HepG2 (cell line): ENCODE data around the gene MSANTD1. TPM values are rescaled to one million over a fixed set of nuclear protein-coding genes. Genes with fewer than 3 reads are reported as not detected.

Experiments
- CBFB ChIP-seq: sonication (generic); formaldehyde crosslinking; IDR thresholded peaks from 2 replicates; pipeline ENCODE4 v1.4.0; 2020; ENCODE audit warnings: missing genetic modification reagents
- EZH2 ChIP-seq: conservative IDR thresholded peaks from 2 replicates; pipeline ENCODE4 v1.6.1; 2012; ENCODE audit warnings: mild to moderate bottlenecking, low read depth, low read length, moderate library complexity
- GATA4 ChIP-seq: sonication (generic); IDR thresholded peaks from 2 replicates; pipeline ENCODE4 v1.6.1; 2016; ENCODE audit warnings: antibody characterized with exemption, low read depth, borderline replicate concordance
- HDAC2 ChIP-seq: sonication (generic); formaldehyde crosslinking; IDR thresholded peaks from 2 replicates; pipeline ENCODE4 v1.4.0; 2020; ENCODE audit warnings: missing genetic modification reagents
- IRF2 ChIP-seq: IDR thresholded peaks from 2 replicates; pipeline ENCODE4 v1.6.1; 2018; ENCODE audit warnings: missing genetic modification reagents, missing compliant biosample characterization
- LCORL ChIP-seq, 2 experiments: fragments of 450-650 bp in 1 of 2; sonication (generic) in 1 of 2; formaldehyde crosslinking in 1 of 2; IDR thresholded peaks; 2 replicates each; pipeline versions ENCODE4 v1.5.0 to v1.6.1; 2017 to 2020; ENCODE audit warnings: antibody characterized with exemption in 1 of 2, missing genetic modification reagents in 1 of 2
- SMAD1 ChIP-seq: sonication (generic); formaldehyde crosslinking; IDR thresholded peaks from 2 replicates; pipeline ENCODE4 v1.4.0; 2020; ENCODE audit warnings: missing genetic modification reagents, low read depth, mild to moderate bottlenecking, borderline replicate concordance
- TGIF2 ChIP-seq: IDR thresholded peaks from 2 replicates; pipeline ENCODE4 v1.6.1; 2016; ENCODE audit warnings: control low read depth, missing compliant biosample characterization
- ZBTB7A ChIP-seq: sonication (generic); formaldehyde crosslinking; IDR thresholded peaks from 2 replicates; pipeline ENCODE4 v1.8.0; 2022; ENCODE audit warnings: mild to moderate bottlenecking, missing genetic modification reagents
- ZFY ChIP-seq: sonication (generic); formaldehyde crosslinking; IDR thresholded peaks from 2 replicates; pipeline ENCODE4 v1.4.0; 2020; ENCODE audit warnings: missing genetic modification reagents
- ZNF253 ChIP-seq: sonication (generic); formaldehyde crosslinking; IDR thresholded peaks from 2 replicates; pipeline ENCODE4 v1.8.0; 2022; ENCODE audit warnings: mild to moderate bottlenecking, missing genetic modification reagents, borderline replicate concordance
- ZNF263 ChIP-seq: sonication (generic); formaldehyde crosslinking; IDR thresholded peaks from 2 replicates; pipeline ENCODE4 v1.4.0; 2020; ENCODE audit warnings: missing genetic modification reagents
- polyA plus RNA-seq, 8 experiments: library from polyadenylated mRNA; depleted of rRNA in 3 of 8; stranded (reverse) in 7 of 8; unstranded in 1 of 8; fragments of >200 nt; fragmentation: Illumina TruSeq in 4 of 8; extraction: Trizol in 4 of 8; gene quantifications; 2 replicates each; pipeline versions ENCODE4 v1.2.1 to v1.2.3, GENCODE V29; 2011 to 2016; ENCODE audit warnings: low read depth in 4 of 8, missing spikeins in 1 of 8, mixed read lengths in 1 of 8; ENCODE audit not compliant: insufficient read depth in 1 of 8
- total RNA-seq, 5 experiments: library from RNA; depleted of rRNA; stranded (reverse); fragments of >200 nt; fragmentation: Illumina TruSeq; extraction: Trizol; gene quantifications; 2 replicates each; pipeline ENCODE4 v1.2.3, GENCODE V29; 2016; ENCODE audit warnings: low read depth in 1 of 5
- TF ChIP-seq, protein P1 (sequence below): sonication (generic); formaldehyde crosslinking; IDR thresholded peaks from 2 replicates; pipeline ENCODE4 v1.4.0; 2020; ENCODE audit warnings: mild to moderate bottlenecking, missing genetic modification reagents
- TF ChIP-seq, protein P2 (sequence below): sonication (generic); formaldehyde crosslinking; IDR thresholded peaks from 2 replicates; pipeline ENCODE4 v1.4.0; 2020; ENCODE audit warnings: missing genetic modification reagents
- TF ChIP-seq, protein P3 (sequence below): sonication (generic); formaldehyde crosslinking; IDR thresholded peaks from 2 replicates; pipeline ENCODE4 v1.5.0; 2020; ENCODE audit warnings: missing genetic modification reagents, mild to moderate bottlenecking, borderline replicate concordance
- TF ChIP-seq, protein P4 (sequence below): sonication (generic); formaldehyde crosslinking; IDR thresholded peaks from 2 replicates; pipeline ENCODE4 v1.4.0; 2020; ENCODE audit warnings: mild to moderate bottlenecking, missing genetic modification reagents, borderline replicate concordance
- TF ChIP-seq, protein P5 (sequence below): IDR thresholded peaks from 2 replicates; pipeline ENCODE4 v1.6.1; 2016

MSANTD1 gene
- total and polyA plus RNA-seq, 2 of the 13 experiments (the other 11 are each of a cell fraction or from before 2014, with no cell fraction given), result 0.22 to 0.40 TPM

DNA sequence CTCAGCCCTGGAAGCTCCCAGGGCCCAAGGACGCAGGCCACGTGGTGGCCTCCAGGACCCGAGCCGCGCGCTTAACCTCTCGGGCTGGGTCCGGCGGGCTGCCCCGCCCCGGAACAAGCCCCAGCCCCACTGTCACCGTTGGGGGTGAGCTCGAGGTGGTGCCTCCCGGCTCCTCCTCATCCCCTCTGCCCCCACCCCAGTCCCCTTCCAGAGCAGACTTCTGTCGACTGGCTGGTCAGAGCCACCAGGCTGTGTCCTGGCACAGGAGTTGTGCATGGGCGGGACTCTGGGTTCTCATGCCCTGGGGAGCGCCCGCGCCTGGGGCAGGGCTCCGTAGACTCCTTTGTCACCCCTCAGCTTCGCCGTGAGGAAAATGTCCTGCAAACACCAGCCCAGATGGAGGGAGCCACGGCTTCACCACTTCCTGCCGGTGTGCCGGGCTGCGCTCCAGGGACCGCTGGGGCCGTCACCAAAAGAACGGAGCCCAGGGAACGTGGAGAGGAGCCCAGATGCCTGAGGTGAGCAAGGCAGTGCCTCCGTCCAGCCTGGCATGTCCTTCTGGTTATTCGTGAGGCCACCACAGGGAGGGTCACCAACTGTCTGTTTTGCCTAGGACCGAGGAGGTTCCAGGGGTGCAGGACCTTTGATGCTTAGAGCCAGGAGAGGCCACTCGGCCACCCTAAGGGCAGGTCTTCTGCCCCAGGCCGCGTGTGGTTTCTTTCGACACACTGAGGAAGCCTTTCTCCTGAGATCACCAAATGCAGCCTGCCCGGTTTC is 36.8 kb downstream of the MSANTD1 start (continued):
- TF ChIP-seq ZBTB7A (CRISPR knock-in tag) (peak; percentile 74; the same call in 1 of the 2 replicates), GATA4 (0 out of 2 replicates have a peak, but pooled peaks have one; percentile 42), IRF2 (CRISPR knock-in tag) (peak; percentile 60; the same call in 1 of the 2 replicates), SMAD1 (0 out of 2 replicates have a peak, but pooled peaks have one; percentile 38), HDAC2 (peak; percentile 48), ZFY (CRISPR knock-in tag) (peak; percentile 75), ZNF263 (peak; percentile 58; the same call in 1 of the 2 replicates), CBFB (CRISPR knock-in tag) (peak; percentile 12; the same call in 1 of the 2 replicates), LCORL (IDR thresholded peaks at IDR 0.05) (no peak), LCORL (CRISPR knock-in tag; IDR thresholded peaks at IDR 0.05) (peak; percentile 65; the same call in 1 of the 2 replicates), TGIF2 (CRISPR knock-in tag) (0 out of 2 replicates have a peak, but pooled peaks have one; percentile 19), ZNF253 (CRISPR knock-in tag) (0 out of 2 replicates have a peak, but pooled peaks have one; percentile 65), EZH2 (no peak)
- TF ChIP-seq, protein P1, sequence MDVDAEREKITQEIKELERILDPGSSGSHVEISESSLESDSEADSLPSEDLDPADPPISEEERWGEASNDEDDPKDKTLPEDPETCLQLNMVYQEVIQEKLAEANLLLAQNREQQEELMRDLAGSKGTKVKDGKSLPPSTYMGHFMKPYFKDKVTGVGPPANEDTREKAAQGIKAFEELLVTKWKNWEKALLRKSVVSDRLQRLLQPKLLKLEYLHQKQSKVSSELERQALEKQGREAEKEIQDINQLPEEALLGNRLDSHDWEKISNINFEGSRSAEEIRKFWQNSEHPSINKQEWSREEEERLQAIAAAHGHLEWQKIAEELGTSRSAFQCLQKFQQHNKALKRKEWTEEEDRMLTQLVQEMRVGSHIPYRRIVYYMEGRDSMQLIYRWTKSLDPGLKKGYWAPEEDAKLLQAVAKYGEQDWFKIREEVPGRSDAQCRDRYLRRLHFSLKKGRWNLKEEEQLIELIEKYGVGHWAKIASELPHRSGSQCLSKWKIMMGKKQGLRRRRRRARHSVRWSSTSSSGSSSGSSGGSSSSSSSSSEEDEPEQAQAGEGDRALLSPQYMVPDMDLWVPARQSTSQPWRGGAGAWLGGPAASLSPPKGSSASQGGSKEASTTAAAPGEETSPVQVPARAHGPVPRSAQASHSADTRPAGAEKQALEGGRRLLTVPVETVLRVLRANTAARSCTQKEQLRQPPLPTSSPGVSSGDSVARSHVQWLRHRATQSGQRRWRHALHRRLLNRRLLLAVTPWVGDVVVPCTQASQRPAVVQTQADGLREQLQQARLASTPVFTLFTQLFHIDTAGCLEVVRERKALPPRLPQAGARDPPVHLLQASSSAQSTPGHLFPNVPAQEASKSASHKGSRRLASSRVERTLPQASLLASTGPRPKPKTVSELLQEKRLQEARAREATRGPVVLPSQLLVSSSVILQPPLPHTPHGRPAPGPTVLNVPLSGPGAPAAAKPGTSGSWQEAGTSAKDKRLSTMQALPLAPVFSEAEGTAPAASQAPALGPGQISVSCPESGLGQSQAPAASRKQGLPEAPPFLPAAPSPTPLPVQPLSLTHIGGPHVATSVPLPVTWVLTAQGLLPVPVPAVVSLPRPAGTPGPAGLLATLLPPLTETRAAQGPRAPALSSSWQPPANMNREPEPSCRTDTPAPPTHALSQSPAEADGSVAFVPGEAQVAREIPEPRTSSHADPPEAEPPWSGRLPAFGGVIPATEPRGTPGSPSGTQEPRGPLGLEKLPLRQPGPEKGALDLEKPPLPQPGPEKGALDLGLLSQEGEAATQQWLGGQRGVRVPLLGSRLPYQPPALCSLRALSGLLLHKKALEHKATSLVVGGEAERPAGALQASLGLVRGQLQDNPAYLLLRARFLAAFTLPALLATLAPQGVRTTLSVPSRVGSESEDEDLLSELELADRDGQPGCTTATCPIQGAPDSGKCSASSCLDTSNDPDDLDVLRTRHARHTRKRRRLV (CRISPR knock-in tag), result no peak
- TF ChIP-seq, protein P2, sequence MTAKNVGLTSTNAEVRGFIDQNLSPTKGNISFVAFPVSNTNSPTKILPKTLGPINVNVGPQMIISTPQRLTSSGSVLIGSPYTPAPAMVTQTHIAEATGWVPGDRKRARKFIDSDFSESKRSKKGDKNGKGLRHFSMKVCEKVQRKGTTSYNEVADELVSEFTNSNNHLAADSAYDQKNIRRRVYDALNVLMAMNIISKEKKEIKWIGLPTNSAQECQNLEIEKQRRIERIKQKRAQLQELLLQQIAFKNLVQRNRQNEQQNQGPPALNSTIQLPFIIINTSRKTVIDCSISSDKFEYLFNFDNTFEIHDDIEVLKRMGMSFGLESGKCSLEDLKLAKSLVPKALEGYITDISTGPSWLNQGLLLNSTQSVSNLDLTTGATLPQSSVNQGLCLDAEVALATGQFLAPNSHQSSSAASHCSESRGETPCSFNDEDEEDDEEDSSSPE, result peak; percentile 90
- TF ChIP-seq, protein P3, sequence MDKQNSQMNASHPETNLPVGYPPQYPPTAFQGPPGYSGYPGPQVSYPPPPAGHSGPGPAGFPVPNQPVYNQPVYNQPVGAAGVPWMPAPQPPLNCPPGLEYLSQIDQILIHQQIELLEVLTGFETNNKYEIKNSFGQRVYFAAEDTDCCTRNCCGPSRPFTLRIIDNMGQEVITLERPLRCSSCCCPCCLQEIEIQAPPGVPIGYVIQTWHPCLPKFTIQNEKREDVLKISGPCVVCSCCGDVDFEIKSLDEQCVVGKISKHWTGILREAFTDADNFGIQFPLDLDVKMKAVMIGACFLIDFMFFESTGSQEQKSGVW (CRISPR knock-in tag), result no peak
- TF ChIP-seq, protein P4, sequence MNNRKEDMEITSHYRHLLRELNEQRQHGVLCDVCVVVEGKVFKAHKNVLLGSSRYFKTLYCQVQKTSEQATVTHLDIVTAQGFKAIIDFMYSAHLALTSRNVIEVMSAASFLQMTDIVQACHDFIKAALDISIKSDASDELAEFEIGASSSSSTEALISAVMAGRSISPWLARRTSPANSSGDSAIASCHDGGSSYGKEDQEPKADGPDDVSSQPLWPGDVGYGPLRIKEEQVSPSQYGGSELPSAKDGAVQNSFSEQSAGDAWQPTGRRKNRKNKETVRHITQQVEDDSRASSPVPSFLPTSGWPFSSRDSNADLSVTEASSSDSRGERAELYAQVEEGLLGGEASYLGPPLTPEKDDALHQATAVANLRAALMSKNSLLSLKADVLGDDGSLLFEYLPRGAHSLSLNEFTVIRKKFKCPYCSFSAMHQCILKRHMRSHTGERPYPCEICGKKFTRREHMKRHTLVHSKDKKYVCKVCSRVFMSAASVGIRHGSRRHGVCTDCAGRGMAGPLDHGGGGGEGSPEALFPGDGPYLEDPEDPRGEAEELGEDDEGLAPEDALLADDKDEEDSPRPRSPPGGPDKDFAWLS (CRISPR knock-in tag), result no peak
- TF ChIP-seq, protein P5, sequence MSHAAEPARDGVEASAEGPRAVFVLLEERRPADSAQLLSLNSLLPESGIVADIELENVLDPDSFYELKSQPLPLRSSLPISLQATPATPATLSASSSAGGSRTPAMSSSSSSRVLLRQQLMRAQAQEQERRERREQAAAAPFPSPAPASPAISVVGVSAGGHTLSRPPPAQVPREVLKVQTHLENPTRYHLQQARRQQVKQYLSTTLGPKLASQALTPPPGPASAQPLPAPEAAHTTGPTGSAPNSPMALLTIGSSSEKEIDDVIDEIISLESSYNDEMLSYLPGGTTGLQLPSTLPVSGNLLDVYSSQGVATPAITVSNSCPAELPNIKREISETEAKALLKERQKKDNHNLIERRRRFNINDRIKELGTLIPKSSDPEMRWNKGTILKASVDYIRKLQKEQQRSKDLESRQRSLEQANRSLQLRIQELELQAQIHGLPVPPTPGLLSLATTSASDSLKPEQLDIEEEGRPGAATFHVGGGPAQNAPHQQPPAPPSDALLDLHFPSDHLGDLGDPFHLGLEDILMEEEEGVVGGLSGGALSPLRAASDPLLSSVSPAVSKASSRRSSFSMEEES (CRISPR knock-in tag), result peak; percentile 75
